GM19023 (cell line): ENCODE data around the gene ATP5MK.
A peak's percentile ranks its signal among the peaks of the same experiment; 100 is the strongest.
"Not testable (repeated sequence)": the region's sequence is repeated elsewhere in the genome, so short reads cannot be mapped to it uniquely, and the experiment has no call there.

Source experiments
- ATAC-seq: cut with Tn5 transposase; IDR thresholded peaks from one replicate; pipeline ENCODE4 v1.9.1; 2021; ENCODE audit warnings: mild to moderate bottlenecking, moderate library complexity; ENCODE audit not compliant: unreplicated experiment

Gene ATP5MK

GRCh38 chr10:103397191-103397825, 1.0 kb upstream of the ATP5MK start:
- no peak for ATAC-seq

DNA sequence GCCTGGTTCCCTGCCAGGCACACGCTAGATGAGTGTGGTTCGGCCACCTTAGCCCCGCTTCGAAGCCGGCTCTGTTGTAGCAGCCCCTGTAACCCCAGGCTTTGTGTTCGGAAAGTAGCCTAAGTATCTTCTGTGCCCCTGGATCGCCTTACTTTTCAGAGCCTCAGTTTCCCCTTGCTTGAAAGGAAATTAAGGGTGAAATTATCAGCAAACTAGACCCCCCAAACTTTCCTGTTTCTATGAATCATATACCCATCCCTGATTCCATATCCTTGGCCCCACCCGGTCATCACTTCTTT, 463 bp upstream of the ATP5MK start:
- no peak for ATAC-seq

DNA sequence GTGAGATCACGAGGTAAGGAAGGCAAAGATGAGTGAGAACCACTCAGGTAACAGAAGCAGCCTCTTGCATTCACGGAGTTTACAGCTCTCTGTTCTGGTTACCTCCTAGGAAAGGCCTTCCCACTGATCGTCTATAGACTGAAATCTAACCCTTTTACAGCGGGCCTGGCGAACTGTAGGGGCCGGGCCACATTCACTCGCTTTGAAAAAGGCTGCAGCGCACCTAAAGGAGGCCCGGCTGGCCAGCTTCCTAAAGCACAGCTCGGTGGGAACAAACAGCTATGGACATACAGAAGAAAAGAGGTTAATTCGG, 565 bp downstream of the ATP5MK start:
- no peak for ATAC-seq

DNA sequence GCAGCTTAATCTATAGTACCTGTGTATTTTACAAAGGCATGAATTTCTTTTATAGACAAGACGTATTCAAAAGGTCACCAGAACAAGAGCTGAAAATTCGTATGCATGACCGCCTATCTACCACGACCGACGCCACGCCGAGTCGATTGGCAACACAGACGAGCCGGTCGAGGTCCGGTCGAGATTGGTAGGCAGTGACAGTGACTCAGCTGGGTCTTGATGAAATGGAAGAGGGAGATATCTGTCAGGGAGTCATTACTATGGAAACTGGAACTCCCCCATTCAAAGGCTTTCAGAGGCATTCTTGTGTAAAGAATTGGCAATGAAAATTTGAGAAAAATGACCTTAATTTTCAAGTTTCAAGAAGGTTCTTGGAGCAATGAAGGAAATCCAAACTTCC, 2.1 kb downstream of the ATP5MK start:
- ATAC-seq: no peak

GRCh38 chr10:103382769-103383168, 13.5 kb downstream of the ATP5MK start:
- ATAC-seq: no peak

GRCh38 chr10:103374263-103374662, 22.0 kb downstream of the ATP5MK start:
- ATAC-seq: no peak

- no peak for ATAC-seq
Measured at GRCh38 chr10:103373544-103373943, 22.7 kb downstream of the ATP5MK start.

DNA sequence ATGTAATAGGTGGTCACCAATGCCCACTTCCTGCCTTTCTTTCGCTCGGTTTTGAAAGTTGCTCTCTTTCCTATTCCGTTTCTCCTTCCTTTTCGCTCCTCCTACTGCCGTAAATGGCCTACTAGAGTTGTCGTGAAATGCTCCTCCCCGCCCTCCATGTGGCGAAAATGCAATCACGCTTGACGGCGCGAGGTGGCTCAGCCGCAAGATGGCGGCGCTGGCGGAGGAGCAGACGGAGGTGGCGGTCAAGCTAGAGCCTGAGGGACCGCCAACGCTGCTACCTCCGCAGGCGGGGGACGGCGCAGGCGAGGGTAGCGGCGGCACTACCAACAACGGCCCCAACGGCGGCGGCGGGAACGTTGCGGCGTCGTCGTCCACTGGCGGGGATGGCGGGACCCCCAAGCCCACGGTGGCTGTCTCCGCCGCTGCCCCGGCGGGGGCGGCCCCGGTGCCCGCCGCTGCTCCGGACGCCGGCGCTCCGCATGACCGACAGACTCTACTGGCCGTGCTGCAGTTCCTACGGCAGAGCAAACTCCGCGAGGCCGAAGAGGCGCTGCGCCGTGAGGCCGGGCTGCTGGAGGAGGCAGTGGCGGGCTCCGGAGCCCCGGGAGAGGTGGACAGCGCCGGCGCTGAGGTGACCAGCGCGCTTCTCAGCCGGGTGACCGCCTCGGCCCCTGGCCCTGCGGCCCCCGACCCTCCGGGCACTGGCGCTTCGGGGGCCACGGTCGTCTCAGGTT, 28.3 kb downstream of the ATP5MK start, which contains the start of gene TAF5:
TAF5 (plus strand) TSS at position 195 of the 737 bp plus-strand sequence; CDS start at position 209, 14 bp downstream.
- ATAC-seq: peak; percentile 57

DNA sequence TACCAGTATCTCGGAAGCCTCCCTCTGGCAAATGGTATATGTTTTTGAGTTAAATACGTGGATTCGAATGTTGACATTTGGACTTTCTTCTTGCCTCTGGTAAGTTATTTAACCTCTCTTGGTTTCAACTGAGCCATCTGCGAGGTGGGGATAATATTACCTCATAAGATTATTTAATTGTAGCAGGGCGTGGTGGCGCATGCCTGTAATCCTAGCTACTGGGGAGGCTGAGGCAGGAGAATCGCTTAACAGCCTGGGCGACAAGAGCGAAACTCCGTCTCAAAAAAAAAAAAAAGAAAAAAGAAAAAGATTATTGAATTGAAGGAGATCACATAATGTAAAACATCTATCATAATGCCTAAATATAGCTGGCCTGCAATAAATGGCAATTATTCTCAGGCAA, 28.9 kb downstream of the ATP5MK start:
- no peak for ATAC-seq

- not testable (repeated sequence) for ATAC-seq
Measured at GRCh38 chr10:103360791-103361190, 35.5 kb downstream of the ATP5MK start.

GRCh38 chr10:103359493-103359892, 36.8 kb downstream of the ATP5MK start:
- ATAC-seq: not testable (repeated sequence)

DNA sequence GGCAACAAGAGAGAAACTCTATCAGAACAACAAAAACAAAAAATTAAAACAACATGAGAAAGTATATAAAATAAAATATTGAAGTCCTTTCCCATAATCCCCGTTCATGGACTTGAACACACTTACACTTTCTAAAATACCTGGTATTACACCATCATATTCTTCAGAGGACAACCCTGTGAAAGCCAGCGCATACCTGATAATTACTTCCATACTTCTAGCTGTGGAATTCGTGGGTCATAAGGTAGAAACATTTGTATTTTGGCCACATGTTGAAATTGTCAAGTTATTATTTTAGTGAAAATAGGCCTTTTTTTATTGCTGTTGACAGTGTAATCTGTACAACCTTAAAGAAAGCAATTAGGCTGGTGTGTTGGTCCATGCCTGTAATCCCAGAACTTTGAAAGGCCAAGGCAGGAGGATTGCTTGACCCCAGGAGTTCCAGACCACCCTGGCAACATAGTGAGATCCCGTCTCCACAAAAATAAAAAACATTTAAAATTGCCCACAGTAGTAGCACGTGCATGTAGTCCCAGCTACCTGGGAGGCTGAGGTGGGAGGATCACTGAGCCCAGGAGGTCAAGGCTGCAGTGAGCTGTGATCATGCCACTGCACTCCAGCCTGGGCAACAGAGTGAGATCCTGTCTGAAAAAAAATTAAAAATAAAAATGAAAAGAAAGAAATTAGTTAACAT, 40.2 kb downstream of the ATP5MK start:
- no peak for ATAC-seq

- ATAC-seq: not testable (repeated sequence)
Measured at GRCh38 chr10:103354567-103354966, 41.7 kb downstream of the ATP5MK start.

GRCh38 chr10:103353281-103353680, 43.0 kb downstream of the ATP5MK start:
- no peak for ATAC-seq

- ATAC-seq: peak; percentile 89
Measured at GRCh38 chr10:103350517-103351260, 45.6 kb downstream of the ATP5MK start, which contains the start of gene PCGF6. Gene PCGF6 (minus strand): TSS chr10:103351140. CDS start chr10:103351066, 74 bp downstream.

- ATAC-seq: no peak
Measured at GRCh38 chr10:103350175-103350516, 46.1 kb downstream of the ATP5MK start.
